ENCODE data around the gene FGF8. TPM values are rescaled to one million over a fixed set of nuclear protein-coding genes. Genes with fewer than 3 reads are reported as not detected.

Gene FGF8
- total and polyA plus RNA-seq, 2 experiments from 2014 or later = not detected

GRCh38 chr10:101749047-101750016 is 26.6 kb downstream of the FGF8 start:
- TF ChIP-seq EZH2 (IDR thresholded peaks at IDR 0.05; ENCODE audit: insufficient read depth, poor library complexity, severe bottlenecking) (no peak), EZH2phosphoT487 (IDR thresholded peaks at IDR 0.05; ENCODE audit: insufficient read depth, low read depth) (no peak)
- Histone ChIP-seq H3K27me3 (replicated peaks; ENCODE audit: insufficient read depth) (peaks cover 12% of the 10 kb centered on the region; the same call in 1 of the 2 replicates), H3F3A (ENCODE audit: insufficient read depth) (no peaks in the 10 kb centered on the region), H2AFZ (no peak overlapping the region), H3K9me3 (ENCODE audit: low read depth) (no peaks in the 10 kb centered on the region), H3K36me3 (ENCODE audit: low read depth) (no peaks in the 10 kb centered on the region), H4K20me1 (ENCODE audit: insufficient read depth) (no peaks in the 10 kb centered on the region), H3K9me2 (ENCODE audit: insufficient read depth) (no peaks in the 10 kb centered on the region), H3K4me1 (ENCODE audit: insufficient read depth) (no peaks in the 10 kb centered on the region), H3K9ac (no peak overlapping the region), H3K4me2 (ENCODE audit: unreplicated experiment) (no peak overlapping the region), H3K79me2 (ENCODE audit: insufficient read depth) (no peaks in the 10 kb centered on the region), H3K4me3 (no peak overlapping the region), H3K27ac (no peak overlapping the region)
- no peak for DNase-seq
- in situ Hi-C loops (cut with MboI) = loop anchor here (25.0 kb wide), 1 partner anchor 562 kb away; no protein-coding TSS in a partner anchor
- WGBS, 2 experiments (ENCODE audit: low coverage in 1 of 2, low lambda C conversion rate in 2 of 2, missing lambda C conversion rate in 2 of 2) = 64 to 65% methylated on average over 19 of the region's 19 CpGs

GRCh38 chr10:101748496-101748895 is 27.4 kb downstream of the FGF8 start:
- no peaks in the 10 kb centered on the region for H3F3A ChIP-seq (ENCODE audit: insufficient read depth)
- in situ Hi-C loops (cut with MboI) = no loop called here

GRCh38 chr10:101745074-101745696 is 30.7 kb downstream of the FGF8 start:
- Histone ChIP-seq H3K4me1 (ENCODE audit: insufficient read depth) (no peaks in the 10 kb centered on the region), H3F3A (ENCODE audit: insufficient read depth) (no peaks in the 10 kb centered on the region), H4K20me1 (ENCODE audit: insufficient read depth) (no peaks in the 10 kb centered on the region), H3K9me3 (ENCODE audit: low read depth) (no peaks in the 10 kb centered on the region), H3K79me2 (ENCODE audit: insufficient read depth) (no peaks in the 10 kb centered on the region), H3K27ac (no peak overlapping the region), H3K4me3 (no peak overlapping the region), H3K27me3 (replicated peaks; ENCODE audit: insufficient read depth) (peaks cover 17% of the 10 kb centered on the region), H3K9me2 (ENCODE audit: insufficient read depth) (no peaks in the 10 kb centered on the region), H3K4me2 (ENCODE audit: unreplicated experiment) (no peak overlapping the region), H2AFZ (no peak overlapping the region), H3K36me3 (ENCODE audit: low read depth) (no peaks in the 10 kb centered on the region), H3K9ac (no peak overlapping the region)
- no peak for DNase-seq
- in situ Hi-C loops (cut with MboI) = no loop called here
- TF ChIP-seq EZH2phosphoT487 (IDR thresholded peaks at IDR 0.05; ENCODE audit: insufficient read depth, low read depth) = no peak
- TF ChIP-seq EZH2 (IDR thresholded peaks at IDR 0.05; ENCODE audit: insufficient read depth, poor library complexity, severe bottlenecking) = no peak
- WGBS, 2 experiments (ENCODE audit: low coverage in 1 of 2, low lambda C conversion rate in 2 of 2, missing lambda C conversion rate in 2 of 2) = 54 to 60% methylated on average over 9 of the region's 9 CpGs

More at GRCh38 chr10:101748496-101748895, 27.4 kb downstream of the FGF8 start:
- no peak overlapping the region for H3K4me2 ChIP-seq (ENCODE audit: unreplicated experiment)
- H3K36me3 ChIP-seq (ENCODE audit: low read depth) = no peaks in the 10 kb centered on the region
- H3K4me3 ChIP-seq = no peak overlapping the region
- no peak for DNase-seq
- no peak overlapping the region for H2AFZ ChIP-seq
- no peaks in the 10 kb centered on the region for H4K20me1 ChIP-seq (ENCODE audit: insufficient read depth)
- no peak overlapping the region for H3K27ac ChIP-seq
- H3K9me2 ChIP-seq (ENCODE audit: insufficient read depth) = no peaks in the 10 kb centered on the region
- no peaks in the 10 kb centered on the region for H3K9me3 ChIP-seq (ENCODE audit: low read depth)
- H3K9ac ChIP-seq = no peak overlapping the region
- WGBS, 2 experiments (ENCODE audit: low coverage in 1 of 2, low lambda C conversion rate in 2 of 2, missing lambda C conversion rate in 2 of 2) = 40 to 41% methylated on average over 3 of the region's 3 CpGs
- no peaks in the 10 kb centered on the region for H3K79me2 ChIP-seq (ENCODE audit: insufficient read depth)
- H3K4me1 ChIP-seq (ENCODE audit: insufficient read depth) = no peaks in the 10 kb centered on the region
- TF ChIP-seq EZH2phosphoT487 (IDR thresholded peaks at IDR 0.05; ENCODE audit: insufficient read depth, low read depth) (no peak), EZH2 (IDR thresholded peaks at IDR 0.05; ENCODE audit: insufficient read depth, poor library complexity, severe bottlenecking) (no peak)
- H3K27me3 ChIP-seq (replicated peaks; ENCODE audit: insufficient read depth) = peaks cover 8% of the 10 kb centered on the region; the same call in 1 of the 2 replicates

GRCh38 chr10:101744267-101744666 is 31.6 kb downstream of the FGF8 start:
- Histone ChIP-seq H3K9me2 (ENCODE audit: insufficient read depth) (no peaks in the 10 kb centered on the region), H3K27ac (no peak overlapping the region), H3K4me3 (no peak overlapping the region), H2AFZ (no peak overlapping the region), H4K20me1 (ENCODE audit: insufficient read depth) (no peaks in the 10 kb centered on the region), H3K9me3 (ENCODE audit: low read depth) (no peaks in the 10 kb centered on the region), H3K4me1 (ENCODE audit: insufficient read depth) (no peaks in the 10 kb centered on the region), H3K4me2 (ENCODE audit: unreplicated experiment) (no peak overlapping the region), H3F3A (ENCODE audit: insufficient read depth) (no peaks in the 10 kb centered on the region), H3K79me2 (ENCODE audit: insufficient read depth) (no peaks in the 10 kb centered on the region), H3K27me3 (replicated peaks; ENCODE audit: insufficient read depth) (peaks cover 23% of the 10 kb centered on the region), H3K9ac (no peak overlapping the region), H3K36me3 (ENCODE audit: low read depth) (no peaks in the 10 kb centered on the region)
- in situ Hi-C loops (cut with MboI) = no loop called here
- 53 to 60% methylated on average over 3 of the region's 3 CpGs for WGBS, 2 experiments (ENCODE audit: low coverage in 1 of 2, low lambda C conversion rate in 2 of 2, missing lambda C conversion rate in 2 of 2)
- DNase-seq = no peak
- TF ChIP-seq EZH2phosphoT487 (IDR thresholded peaks at IDR 0.05; ENCODE audit: insufficient read depth, low read depth) = no peak
- no peak for TF ChIP-seq EZH2 (IDR thresholded peaks at IDR 0.05; ENCODE audit: insufficient read depth, poor library complexity, severe bottlenecking)
